A673 (cell line): ENCODE results near the gene SH3RF3. TPM values are rescaled to one million over a fixed set of nuclear protein-coding genes. Genes with fewer than 3 reads are reported as not detected.

Source experiments
- BruUV-seq: library from RNA; stranded (reverse); fragments of 400-500 nt; replicated peaks from 2 replicates; lab custom pipeline; 2021; lab: Mats Ljungman, UMichigan
- CTCF ChIA-PET: fragments of 300-600 bp; sonication (Branson Sonifier 250); formaldehyde crosslinking; loops from one replicate; lab custom pipeline; 2022; ENCODE audit warnings: antibody characterized with exemption; lab: Charles Lee
- POLR2A ChIA-PET: fragments of 300-600 bp; sonication (Branson Sonifier 250); formaldehyde crosslinking; loops from one replicate; lab custom pipeline; 2022; ENCODE audit warnings: antibody characterized with exemption; ENCODE audit not compliant: low non-redundant PET; lab: Charles Lee
- DNase-seq: peaks from one replicate; pipeline ENCODE4 v3.0.0-alpha.2; 2015; ENCODE audit warnings: low spot score
- H3K27ac ChIP-seq: fragments of 200-600 bp; sonication (generic); 2 replicates; pipeline ENCODE4 v1.5.1; 2016; ENCODE audit warnings: mixed run types, low read depth, mild to moderate bottlenecking, mixed read lengths, antibody characterized with exemption, low read length; ENCODE audit not compliant: poor library complexity, severe bottlenecking
- H3K27me3 ChIP-seq: fragments of 200-600 bp; sonication (generic); replicated peaks from 2 replicates; pipeline ENCODE4 v1.6.1; 2017; ENCODE audit warnings: mixed run types, low read depth, mild to moderate bottlenecking, mixed read lengths, antibody characterized with exemption, low read length; ENCODE audit not compliant: insufficient read depth, poor library complexity
- H3K36me3 ChIP-seq: fragments of 200-600 bp; sonication (generic); 2 replicates; pipeline ENCODE4 v1.6.1; 2016; ENCODE audit warnings: mixed run types, mild to moderate bottlenecking, mixed read lengths, antibody characterized with exemption, low read length; ENCODE audit not compliant: insufficient read depth, poor library complexity, severe bottlenecking
- H3K4me1 ChIP-seq: fragments of 200-600 bp; sonication (generic); 2 replicates; pipeline ENCODE4 v1.6.1; 2017; ENCODE audit warnings: mixed run types, mild to moderate bottlenecking, mixed read lengths, antibody characterized with exemption, low read length; ENCODE audit not compliant: insufficient read depth, poor library complexity, severe bottlenecking
- H3K4me3 ChIP-seq: fragments of 200-600 bp; sonication (generic); 2 replicates; pipeline ENCODE4 v1.5.1; 2016; ENCODE audit warnings: low read depth, mixed run types, mild to moderate bottlenecking, mixed read lengths, low read length; ENCODE audit not compliant: poor library complexity, severe bottlenecking
- H3K9me3 ChIP-seq: fragments of 200-600 bp; sonication (generic); 2 replicates; pipeline ENCODE4 v1.6.1; 2016; ENCODE audit warnings: mixed run types, low read depth, mild to moderate bottlenecking, mixed read lengths, antibody characterized with exemption, low read length; ENCODE audit not compliant: poor library complexity, severe bottlenecking
- EZH2 ChIP-seq: fragments of 200-600 bp; sonication (generic); IDR thresholded peaks from 2 replicates; pipeline ENCODE4 v1.6.1; 2017; ENCODE audit warnings: borderline replicate concordance, low read depth, mild to moderate bottlenecking, mixed read lengths, antibody characterized with exemption, low read length; ENCODE audit not compliant: poor library complexity, severe bottlenecking
- intact Hi-C: fragments of 100-400 bp; cut with micrococcal nuclease; formaldehyde crosslinking; loops from one replicate; pipeline ENCODE4 v1.10.0; 2022; ENCODE audit not compliant: unreplicated experiment
- total RNA-seq: library from RNA; stranded (reverse); gene quantifications from 2 replicates; pipeline ENCODE4 v1.2.3, GENCODE V29; 2021
- TF ChIP-seq, protein P1 (sequence below): fragments of 300-800, 200-600 bp; sonication (generic); conservative IDR thresholded peaks from 2 replicates; pipeline ENCODE4 v1.5.1; 2017; ENCODE audit warnings: low read depth, mild to moderate bottlenecking, antibody characterized with exemption, low read length, moderate library complexity, mixed read lengths

The SH3RF3 gene
- total RNA-seq, 1 experiment from 2014 or later: 0.15 TPM

DNA sequence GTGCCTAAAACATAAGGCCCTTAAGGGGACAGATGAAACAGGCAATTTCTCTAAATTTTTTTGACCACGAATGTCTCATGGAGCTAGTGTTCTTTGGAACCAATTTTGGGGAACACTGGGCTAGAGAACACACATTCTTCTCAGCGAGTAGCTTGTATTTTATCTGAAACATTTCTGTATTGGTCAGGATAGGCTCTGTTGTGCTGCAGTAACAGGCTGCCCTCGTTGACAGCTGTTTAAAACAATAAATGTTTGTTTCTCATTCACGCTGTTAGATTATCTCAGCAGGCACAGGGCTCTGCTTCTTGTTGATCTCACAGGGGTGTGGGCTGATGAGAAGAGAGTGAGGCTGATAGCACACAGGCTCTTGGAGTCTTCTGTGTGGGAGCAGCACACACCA is 105.3 kb downstream of the SH3RF3 start:
- intact Hi-C loops: no loop called here
- ChIA-PET CTCF (no interaction called here), POLR2A (no interaction called here)
- H3K27me3 ChIP-seq: peaks cover 5% of the 10 kb centered on the region
- H3K4me3 ChIP-seq: no peak overlapping the region
- no peaks in the 10 kb centered on the region for H3K4me1 ChIP-seq
- TF ChIP-seq, protein P1, sequence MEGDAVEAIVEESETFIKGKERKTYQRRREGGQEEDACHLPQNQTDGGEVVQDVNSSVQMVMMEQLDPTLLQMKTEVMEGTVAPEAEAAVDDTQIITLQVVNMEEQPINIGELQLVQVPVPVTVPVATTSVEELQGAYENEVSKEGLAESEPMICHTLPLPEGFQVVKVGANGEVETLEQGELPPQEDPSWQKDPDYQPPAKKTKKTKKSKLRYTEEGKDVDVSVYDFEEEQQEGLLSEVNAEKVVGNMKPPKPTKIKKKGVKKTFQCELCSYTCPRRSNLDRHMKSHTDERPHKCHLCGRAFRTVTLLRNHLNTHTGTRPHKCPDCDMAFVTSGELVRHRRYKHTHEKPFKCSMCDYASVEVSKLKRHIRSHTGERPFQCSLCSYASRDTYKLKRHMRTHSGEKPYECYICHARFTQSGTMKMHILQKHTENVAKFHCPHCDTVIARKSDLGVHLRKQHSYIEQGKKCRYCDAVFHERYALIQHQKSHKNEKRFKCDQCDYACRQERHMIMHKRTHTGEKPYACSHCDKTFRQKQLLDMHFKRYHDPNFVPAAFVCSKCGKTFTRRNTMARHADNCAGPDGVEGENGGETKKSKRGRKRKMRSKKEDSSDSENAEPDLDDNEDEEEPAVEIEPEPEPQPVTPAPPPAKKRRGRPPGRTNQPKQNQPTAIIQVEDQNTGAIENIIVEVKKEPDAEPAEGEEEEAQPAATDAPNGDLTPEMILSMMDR: no peak
- no peak for TF ChIP-seq EZH2
- H3K36me3 ChIP-seq: no peaks in the 10 kb centered on the region
- H3K27ac ChIP-seq: no peak overlapping the region
- no peak for DNase-seq
- no peaks in the 10 kb centered on the region for H3K9me3 ChIP-seq
- no TSS peak for BruUV-seq

DNA sequence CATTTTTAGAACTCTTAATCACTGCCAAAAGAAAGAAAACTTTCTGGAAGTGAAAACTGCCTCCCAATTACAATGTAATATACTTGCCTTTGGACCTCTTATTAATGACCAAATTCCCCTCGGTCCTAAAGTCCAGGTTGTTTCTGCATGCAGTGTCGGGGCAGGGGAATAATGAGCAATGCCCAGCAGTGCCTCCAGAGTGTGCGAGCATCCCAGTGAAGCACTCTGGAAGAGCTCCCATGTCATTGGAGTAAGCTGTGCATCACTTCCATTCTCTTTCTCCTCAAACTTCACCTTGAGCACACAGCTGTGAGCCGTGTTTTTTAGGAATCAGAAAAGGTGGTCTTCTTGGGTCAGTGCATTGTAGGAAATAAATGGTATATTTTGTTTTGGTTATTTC is 107.1 kb downstream of the SH3RF3 start:
- H3K36me3 ChIP-seq: no peaks in the 10 kb centered on the region
- H3K4me3 ChIP-seq: no peak overlapping the region
- TF ChIP-seq EZH2: no peak
- TF ChIP-seq, protein P1: no peak
- H3K27me3 ChIP-seq: peaks cover 5% of the 10 kb centered on the region
- POLR2A ChIA-PET: no interaction called here
- no peaks in the 10 kb centered on the region for H3K4me1 ChIP-seq
- BruUV-seq: no TSS peak
- CTCF ChIA-PET: no interaction called here
- DNase-seq: no peak
- intact Hi-C loops: no loop called here
- no peak overlapping the region for H3K27ac ChIP-seq
- no peaks in the 10 kb centered on the region for H3K9me3 ChIP-seq

DNA sequence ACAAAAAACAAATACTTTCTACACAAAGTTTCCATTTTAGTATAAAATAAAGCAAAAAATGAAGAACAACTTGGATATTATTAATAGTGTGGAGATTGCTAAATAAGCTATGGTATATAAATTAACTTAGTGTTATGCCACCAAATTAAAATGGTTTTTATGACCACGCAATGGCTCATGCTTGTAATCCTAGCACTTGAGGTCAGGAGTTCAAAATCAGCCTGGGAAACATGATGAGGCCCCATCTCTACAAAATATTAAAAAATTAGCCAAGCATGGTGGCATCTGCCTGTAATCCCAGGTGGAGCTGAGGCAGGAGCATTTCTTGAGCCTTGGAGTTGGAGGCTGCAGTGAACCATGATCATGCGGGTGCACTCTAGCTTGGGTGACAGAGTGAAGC is 108.8 kb downstream of the SH3RF3 start:
- H3K27me3 ChIP-seq: no peaks in the 10 kb centered on the region
- TF ChIP-seq, protein P1: no peak
- TF ChIP-seq EZH2: no peak
- CTCF ChIA-PET: no interaction called here
- intact Hi-C loops: no loop called here
- no peaks in the 10 kb centered on the region for H3K9me3 ChIP-seq
- BruUV-seq: no TSS peak
- H3K36me3 ChIP-seq: no peaks in the 10 kb centered on the region
- POLR2A ChIA-PET: no interaction called here
- no peak for DNase-seq
- no peak overlapping the region for H3K4me3 ChIP-seq
- no peak overlapping the region for H3K27ac ChIP-seq
- H3K4me1 ChIP-seq: no peaks in the 10 kb centered on the region
